Activated CD4-positive, alpha-beta T cell treated with anti-CD3 and anti-CD28 coated beads for 24 hours (primary cell): ENCODE measurements around the gene PLEKHA5.
"Not testable (repeated sequence)": the region's sequence is repeated elsewhere in the genome, so short reads cannot be mapped to it uniquely, and the experiment has no call there.

ENCODE experiments used
- DNase-seq, 2 donors: peaks; one replicate each; pipeline ENCODE4 v3.0.0-alpha.2; 2020; ENCODE audit warnings: low read depth in 2 of 2

Gene PLEKHA5, protein sequence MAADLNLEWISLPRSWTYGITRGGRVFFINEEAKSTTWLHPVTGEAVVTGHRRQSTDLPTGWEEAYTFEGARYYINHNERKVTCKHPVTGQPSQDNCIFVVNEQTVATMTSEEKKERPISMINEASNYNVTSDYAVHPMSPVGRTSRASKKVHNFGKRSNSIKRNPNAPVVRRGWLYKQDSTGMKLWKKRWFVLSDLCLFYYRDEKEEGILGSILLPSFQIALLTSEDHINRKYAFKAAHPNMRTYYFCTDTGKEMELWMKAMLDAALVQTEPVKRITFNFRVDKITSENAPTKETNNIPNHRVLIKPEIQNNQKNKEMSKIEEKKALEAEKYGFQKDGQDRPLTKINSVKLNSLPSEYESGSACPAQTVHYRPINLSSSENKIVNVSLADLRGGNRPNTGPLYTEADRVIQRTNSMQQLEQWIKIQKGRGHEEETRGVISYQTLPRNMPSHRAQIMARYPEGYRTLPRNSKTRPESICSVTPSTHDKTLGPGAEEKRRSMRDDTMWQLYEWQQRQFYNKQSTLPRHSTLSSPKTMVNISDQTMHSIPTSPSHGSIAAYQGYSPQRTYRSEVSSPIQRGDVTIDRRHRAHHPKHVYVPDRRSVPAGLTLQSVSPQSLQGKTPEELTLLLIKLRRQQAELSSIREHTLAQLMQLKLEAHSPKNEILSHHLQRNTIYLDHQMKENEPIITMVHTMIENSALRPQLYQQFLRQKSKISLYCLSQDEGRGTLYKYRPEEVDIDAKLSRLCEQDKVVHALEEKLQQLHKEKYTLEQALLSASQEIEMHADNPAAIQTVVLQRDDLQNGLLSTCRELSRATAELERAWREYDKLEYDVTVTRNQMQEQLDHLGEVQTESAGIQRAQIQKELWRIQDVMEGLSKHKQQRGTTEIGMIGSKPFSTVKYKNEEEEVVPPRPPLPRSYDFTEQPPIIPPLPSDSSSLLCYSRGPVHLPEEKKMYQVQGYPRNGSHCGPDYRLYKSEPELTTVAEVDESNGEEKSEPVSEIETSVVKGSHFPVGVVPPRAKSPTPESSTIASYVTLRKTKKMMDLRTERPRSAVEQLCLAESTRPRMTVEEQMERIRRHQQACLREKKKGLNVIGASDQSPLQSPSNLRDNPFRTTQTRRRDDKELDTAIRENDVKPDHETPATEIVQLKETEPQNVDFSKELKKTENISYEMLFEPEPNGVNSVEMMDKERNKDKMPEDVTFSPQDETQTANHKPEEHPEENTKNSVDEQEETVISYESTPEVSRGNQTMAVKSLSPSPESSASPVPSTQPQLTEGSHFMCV

DNA sequence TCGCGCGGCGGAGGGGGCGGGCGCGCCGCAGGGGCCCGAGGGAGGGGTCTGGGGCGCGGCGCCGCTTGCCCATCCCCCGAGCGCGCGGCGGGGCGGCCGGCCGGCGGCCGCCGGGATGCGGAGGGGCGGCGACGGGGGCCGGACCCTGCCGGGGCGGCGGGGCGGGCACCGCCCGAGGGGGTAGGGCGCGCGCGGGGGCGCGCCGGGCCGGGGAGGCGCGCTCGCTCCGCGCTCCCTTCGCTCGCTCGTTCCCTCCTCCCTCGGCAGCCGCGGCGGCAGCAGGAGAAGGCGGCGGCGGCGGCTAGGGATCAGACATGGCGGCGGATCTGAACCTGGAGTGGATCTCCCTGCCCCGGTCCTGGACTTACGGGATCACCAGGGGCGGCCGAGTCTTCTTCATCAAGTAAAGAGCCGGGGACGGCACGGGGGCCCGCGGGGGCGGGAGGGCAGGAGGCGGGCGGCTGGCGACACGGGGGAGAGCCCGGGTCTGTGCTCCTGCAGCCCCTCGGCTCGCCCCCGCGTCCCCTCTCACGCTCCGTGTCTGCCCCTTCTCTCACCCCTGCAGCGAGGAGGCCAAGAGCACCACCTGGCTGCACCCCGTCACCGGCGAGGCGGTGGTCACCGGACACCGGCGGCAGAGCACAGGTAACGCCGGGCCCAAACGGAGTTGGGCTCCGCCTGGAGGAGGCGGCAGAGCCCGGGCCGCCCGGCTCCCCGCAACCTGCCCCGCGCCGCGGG, at the start of gene PLEKHA5:
TSS of gene PLEKHA5 (plus strand) at position 248 of the 738 bp plus-strand sequence. CDS start at position 315, 67 bp downstream.
- no peak for DNase-seq

DNA sequence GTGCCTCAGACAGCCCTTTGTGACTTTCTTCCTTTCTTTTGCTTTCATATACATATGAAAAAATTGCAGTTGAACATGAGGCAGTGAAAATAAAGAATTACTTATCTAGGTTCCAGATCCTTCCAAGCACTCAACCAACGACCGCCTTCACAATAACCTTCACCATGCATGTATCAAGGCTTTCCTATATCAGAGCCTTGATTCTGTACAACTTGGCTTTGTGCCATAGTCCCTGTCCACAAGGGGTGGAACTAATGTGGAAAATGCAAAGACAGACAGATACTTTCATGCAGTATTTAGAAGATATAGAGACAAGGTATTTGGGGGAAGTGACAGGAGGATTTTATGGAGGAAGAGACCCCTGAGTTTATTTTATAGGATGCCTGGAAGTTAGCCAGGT, 48.6 kb upstream of the PLEKHA5 start:
- no peak for DNase-seq

DNA sequence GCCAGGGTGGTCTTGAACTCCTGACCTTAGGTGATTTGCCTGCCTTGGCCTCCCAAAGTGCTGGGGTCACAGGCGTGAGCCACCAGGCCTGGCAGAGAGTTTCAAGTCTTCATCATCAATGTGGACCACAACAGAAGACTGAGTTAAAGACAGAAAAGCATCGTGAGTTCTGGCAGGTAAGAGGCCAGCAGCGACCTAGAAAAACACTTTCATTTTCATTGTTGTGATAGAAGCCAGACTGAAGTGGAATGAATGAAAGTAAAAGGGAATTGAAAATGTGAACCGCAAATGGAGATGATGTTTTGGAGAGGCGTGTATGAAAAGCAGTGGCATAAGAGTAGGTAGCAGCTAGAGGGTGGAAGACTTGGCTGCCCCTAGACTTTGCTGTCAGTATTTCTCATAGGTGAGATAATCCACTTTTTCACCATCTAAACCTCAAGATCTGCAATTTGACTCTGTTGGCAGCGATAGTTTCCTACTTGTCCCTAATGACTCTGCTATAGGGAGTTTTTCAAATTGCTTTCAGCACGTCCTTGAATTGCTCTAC, 47.1 kb upstream of the PLEKHA5 start:
- DNase-seq, result no peak

DNA sequence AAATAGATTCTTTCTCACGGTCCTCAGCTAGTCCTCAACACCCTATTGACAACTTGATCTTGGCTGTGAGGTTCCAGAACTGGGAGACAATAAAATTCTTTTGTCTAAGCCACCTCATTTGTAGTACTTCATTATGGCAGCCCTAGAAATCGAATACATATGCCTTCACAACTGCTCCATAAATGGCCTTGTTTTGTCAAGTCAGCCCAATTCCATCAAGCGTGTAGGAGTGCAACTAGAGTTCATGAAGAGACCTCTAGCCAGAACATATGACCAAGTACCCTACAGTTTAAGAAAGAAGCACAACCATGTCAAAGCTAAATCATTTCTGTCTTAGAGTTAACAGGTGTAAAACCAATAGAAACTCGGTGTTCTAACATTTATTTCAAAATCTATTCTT, 45.0 kb upstream of the PLEKHA5 start:
- DNase-seq, result no peak

DNA sequence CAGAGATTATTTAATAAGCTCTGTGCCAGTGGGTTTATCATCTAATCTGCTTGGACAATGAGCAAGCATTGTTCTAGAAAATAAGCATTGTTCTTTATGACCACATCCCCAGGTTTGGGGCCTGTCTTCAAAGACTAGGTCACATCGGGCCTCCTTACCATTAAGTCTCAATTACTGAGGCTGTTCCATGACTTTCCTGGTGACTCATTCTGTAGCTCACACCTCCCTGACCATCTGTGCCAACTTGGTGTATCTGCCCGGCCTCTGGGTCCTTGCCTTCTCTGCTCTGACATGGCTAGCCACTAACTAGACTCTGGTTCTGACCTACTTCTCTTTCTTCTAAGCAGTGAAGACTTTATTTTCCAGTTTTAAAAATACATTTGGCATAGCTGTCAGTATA, 44.4 kb upstream of the PLEKHA5 start:
- DNase-seq, result no peak

DNA sequence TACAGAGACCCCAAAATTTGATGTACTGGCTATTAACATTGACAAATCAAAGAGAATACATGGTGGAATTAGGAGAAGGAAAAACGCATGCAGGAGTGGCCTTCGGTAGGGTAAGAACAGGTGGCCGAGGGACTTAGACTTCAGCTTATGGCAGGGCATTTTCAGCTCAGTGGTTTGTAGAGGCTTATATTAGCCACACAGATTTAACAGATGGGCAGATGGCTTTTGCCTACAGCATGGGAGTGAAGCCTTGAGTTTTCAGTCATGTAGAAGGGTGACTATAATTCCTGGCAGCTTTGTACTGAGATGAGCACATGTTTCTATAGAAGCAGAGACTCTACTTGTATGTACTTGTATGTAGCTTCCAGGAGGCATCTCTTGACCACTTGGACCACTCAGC, 40.9 kb upstream of the PLEKHA5 start:
- DNase-seq, result no peak

DNA sequence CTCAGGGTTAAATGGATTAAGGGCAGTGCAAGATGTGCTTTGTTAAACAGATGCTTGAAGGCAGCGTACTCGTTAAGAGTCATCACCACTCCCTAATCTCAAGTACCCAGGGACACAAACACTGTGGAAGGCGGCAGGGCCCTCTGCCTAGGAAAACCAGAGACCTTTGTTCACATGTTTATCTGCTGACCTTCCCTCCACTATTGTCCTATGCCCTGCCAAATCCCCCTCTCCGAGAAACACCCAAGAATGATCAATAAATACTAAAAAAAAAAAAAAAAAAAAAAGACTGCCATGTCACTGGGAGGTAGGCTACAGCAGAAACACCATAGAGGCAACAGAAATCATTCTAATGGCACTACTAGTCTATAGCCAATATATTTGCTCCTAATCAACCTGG, 37.1 kb upstream of the PLEKHA5 start:
- not testable (repeated sequence) for DNase-seq

DNA sequence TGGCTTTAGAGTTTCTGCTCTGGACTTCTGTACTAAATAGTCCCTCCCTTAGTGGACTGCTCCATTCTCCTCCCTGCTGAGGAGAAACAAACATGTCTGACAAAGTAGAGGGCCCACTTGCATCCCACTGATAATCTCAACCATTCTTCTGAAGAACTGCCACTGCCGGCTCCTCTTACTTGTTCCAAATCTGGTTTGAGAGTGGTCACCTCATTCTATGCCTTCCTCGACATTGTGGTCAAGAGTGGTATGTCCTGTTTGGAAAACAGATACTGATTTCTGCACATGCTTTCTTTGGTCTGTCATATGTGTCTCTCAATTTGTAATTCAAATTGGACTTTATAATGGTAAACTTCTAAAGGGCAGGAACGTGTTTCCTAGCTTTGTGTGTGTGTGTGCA, 36.3 kb upstream of the PLEKHA5 start:
- DNase-seq, result no peak

DNA sequence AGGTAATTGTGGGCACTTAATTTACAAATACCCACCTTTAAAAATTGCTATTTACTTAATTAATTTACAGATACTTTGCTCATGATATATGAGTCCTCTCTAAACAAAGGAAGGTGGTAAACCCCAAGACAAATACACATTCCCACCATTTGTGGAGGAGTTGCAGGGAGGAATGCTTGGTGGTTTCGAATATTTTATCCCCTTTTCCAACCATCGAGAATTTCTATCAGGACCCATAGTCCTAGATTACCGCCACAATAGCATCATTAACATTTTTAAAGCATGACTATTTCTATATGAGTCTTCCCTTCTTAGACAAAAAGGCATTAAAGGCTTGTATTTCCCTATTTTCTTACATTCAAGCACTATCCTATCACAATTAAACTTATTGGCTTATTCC, 34.2 kb upstream of the PLEKHA5 start:
- no peak for DNase-seq

DNA sequence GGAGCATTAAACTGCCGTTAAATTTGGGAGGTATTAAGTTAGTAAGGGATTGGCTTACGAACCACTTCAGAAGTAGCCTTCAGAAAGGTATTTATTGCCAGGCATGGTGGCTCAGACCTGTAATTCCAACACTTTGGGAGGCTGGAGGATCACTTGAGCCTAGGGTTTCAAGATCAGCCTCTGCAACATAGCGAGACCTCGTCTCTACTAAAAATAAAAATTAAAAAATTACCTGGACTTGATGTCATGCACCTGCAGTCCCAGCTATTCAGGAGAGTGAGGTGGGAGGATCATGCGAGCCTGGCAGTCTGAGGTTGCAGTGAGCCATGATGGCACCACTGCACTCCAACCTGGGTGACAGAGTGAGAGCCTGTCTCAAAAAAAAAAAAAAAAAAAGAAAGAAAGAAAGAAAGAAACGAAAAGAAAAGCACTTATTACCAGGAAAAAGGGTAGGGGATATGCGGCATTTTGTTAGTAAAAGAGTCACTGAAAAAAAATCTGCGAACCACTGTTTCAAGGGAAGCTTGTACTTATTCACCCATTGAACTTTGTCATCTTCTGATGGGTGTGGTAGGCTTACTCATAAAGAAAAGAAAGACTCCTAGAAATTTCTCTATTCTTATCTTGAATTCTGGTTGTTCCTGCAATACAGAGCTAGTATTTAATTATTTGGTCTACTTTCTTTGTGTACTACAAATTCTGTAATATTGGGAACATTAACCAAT, 33.6 kb upstream of the PLEKHA5 start:
- no peak for DNase-seq

DNA sequence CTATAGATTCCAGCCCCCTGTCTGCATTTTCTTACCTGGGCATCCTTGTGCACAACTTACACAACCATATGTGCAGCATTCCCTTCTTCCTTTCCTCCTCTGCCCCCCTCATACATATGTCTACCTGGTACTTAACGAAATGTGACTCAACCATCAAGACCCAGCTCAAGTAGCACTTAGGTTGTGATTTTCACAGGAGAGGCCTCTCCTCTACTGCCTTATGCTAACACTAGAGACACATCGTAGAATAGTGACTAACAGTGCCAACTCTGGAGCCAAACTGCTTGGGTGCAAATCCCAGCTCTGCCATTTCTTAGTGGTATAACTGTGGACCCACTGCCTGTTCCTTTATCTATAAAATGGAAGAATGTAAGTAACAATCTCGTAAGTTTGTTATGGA, 24.1 kb upstream of the PLEKHA5 start:
- no peak for DNase-seq

DNA sequence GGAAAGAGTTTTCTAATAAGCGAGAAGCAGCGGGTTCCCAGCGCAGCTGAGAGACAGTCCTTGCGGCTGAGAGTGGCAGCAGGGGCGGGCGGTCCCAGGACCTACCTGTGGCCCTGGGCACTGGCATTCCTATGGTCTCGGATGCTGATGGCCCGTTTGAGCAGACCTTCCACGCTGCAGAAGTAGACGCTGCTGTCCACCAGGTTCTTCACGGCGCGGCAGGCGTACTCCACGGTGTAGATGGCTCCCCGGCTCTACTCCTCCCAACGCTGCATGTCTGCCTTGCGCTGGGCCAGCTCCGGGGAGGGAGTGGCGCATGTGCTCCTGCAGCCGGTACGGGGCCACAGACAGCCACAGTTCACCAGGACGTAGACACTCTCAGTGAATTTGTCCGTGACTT, 21.8 kb upstream of the PLEKHA5 start:
- no peak for DNase-seq

DNA sequence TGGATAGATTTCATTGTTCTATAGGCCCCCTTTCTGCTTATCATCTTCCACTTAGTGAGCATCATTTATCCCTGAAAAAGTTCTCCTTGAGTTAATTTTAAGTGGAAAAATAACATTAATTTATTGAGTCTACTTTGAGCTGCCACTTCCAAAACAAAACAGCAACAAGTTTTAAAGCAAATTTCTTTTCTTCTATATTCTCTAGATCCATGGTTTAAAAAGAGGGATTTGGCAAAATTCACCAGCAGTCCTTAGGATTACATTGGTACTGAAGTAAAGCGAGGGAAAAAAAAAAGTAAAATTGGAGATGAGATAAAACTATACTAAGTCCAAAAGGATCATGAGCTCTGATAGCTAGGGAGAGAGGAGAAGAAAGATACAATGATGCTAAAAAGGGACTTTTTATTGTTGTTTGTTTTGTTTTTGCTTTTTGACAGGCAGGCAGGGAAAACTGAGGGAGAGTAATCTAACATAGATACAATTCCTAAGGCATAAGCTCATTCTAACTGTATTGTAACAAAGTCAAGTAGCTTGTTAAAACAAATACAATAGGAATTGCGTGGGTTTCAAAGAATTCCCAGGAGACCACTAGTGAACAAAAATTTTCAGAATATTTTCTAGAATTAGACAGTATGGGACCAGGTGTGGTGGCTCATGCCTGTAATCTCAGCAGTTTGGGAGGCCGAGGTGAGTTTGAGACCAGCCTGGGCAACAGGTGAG, 19.2 kb upstream of the PLEKHA5 start:
- DNase-seq, result no peak

DNA sequence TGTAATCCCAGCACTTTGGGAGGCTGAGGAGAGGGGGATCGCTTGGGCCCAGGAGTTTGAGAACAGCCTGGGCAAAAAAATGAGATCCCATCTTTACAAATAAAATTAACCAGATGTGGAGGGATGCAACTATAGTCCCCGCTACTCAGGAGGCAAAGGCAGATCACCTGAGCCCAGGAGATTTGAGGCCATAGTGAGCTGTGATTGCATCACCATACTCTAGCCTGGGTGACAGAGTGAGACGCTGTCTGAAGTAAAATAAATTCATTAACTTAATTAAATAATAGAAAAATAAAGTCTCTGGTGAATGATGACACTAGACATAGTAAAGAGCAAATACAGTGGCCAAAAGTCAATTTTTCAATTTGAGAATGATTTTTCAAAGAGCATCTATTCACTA, 16.1 kb upstream of the PLEKHA5 start:
- DNase-seq, result no peak

DNA sequence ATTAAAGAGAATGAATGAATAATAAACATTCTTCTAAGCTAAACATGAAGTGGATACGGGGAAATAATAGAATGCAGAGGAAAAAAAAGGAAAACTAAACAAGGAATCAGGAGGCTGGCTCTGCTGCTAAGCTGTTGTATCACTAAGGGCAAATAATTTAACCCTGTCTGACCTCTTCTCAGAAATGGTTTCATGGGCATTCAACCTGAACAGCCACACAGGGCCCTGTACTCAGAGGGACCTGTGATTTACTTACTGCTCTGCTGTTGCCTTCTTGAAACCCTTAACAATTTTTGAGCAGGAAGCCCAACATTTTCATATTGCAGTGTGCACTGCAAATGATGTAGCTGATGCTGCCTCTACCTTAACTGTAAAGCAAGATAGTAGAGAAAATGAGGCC, 14.2 kb upstream of the PLEKHA5 start:
- DNase-seq, result no peak

DNA sequence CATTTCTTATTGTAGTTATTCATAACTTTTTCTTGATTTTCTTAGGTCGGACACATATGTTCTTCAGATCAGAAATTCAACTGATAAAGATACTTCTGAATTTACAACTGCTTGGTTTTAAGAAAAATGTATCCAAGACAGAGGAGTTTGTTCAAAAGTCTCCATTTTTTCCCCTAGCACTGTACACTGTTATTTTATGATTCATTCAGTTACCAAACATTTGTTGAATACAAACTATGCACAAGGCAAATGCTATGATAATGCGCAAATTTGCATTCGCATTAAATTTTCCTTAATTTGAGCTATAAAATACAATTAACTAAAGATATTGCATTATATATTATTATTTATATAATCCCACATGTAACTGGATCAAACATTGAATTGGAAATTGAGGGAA, 10.1 kb upstream of the PLEKHA5 start:
- no peak for DNase-seq

DNA sequence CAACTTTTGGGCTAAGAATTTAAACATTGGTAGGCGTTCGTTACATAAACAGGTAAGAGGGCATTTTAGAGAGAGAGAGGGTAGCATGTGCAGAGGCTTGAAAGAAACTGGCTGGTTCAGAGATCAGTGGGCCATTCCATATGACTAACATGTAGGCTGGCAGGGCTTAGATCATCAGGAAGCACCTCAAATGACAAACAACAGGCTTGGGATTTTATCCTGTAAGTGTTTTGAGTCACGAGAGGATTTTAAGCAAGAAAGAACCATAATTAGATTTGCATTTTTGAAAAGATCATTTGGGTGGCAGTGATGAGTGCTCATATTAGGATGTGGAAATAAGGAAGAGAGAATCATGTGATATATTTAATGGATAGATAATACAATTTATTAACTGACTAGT, 8.7 kb upstream of the PLEKHA5 start:
- DNase-seq, result no peak

DNA sequence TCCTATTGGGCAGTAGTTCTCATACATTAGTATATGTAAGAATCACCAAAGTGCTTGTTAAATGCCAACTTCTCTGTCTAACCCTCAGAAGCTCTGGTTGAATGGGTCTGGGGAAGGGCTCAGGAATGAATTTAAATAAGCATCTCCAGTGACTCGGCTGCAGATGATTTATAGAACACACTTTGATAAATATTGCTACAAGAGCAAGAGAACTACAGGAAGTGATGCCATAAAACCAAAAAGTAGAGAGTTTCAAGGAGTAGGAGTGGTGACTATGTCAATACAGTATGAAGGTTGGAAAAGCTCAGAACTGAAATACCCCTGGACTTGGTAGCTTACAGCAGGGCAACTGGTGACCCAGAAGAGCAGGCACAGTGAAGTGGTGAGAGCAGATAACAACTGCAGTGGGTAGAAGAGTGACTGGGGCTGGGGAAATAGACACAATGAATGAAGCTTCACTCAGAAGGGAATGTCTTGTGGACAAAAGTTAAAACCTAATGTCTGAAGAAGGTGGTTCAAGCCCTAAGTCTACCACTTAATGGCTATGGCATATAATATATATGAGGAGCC, 8.0 kb upstream of the PLEKHA5 start:
- no peak for DNase-seq

DNA sequence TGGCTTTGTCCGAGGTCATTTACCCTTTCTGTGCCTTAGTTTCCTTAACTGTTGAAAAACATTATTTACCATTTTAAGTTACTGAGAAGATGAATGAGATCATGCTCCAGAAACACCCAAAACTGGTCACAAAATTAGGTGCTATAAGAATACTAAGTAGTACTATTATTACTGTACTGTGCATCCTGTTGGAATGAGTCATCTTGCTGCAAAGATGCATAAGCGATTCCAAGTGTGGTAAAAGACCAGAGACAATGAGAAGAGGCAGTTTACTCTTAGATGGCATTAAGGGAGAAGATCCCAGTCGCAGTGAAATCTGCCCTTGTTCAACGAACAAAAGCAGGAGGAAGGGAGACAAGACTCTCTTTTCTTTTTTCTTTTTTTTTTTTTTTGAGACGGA, 4.2 kb upstream of the PLEKHA5 start:
- DNase-seq, result no peak

DNA sequence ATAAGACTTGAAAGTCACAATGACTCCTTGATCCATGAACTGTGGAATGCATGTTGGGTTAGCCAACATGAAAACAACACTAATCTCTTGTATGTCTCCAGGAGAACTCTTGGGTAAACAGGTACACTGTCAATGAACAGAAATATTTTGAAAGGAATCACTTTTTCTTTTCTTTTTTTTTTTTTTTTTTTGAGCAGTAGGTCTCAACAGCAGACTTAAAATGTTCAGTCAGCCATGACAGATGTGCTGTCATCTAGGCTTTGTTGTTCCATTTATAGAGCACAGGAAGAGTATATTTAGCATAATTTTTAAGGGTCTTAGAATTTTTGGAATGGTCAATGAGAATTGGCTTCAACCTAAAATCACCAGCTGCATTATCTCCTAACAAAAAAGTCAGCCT, 2.3 kb upstream of the PLEKHA5 start:
- DNase-seq, result no peak
